ENCODE measurements around the gene ZBTB18. TPM values are rescaled to one million over a fixed set of nuclear protein-coding genes. Genes with fewer than 3 reads are reported as not detected.
"Not testable (repeated sequence)": the region's sequence is repeated elsewhere in the genome, so short reads cannot be mapped to it uniquely, and the experiment has no call there.

Gene ZBTB18
- total RNA-seq, 2 experiments from 2014 or later, result 18.4 to 19.6 TPM

- no peak for DNase-seq
- ChIA-PET CTCF (no interaction called here), POLR2A (no interaction called here)
- Mint-ChIP-seq H3K4me1 (no peaks in the 10 kb centered on the region), H3K4me3 (no peak overlapping the region), H3K27me3 (peaks cover 4% of the 10 kb centered on the region), H3K9me3 (no peaks in the 10 kb centered on the region), H3K36me3 (ENCODE audit: low read depth) (no peaks in the 10 kb centered on the region), H3K27ac (no peak overlapping the region)
Measured at GRCh38 chr1:244022311-244022710, 28.8 kb upstream of the ZBTB18 start.

GRCh38 chr1:244022864-244023440, 28.1 kb upstream of the ZBTB18 start:
- CTCF ChIA-PET, result no interaction called here
- DNase-seq, result no peak
- POLR2A ChIA-PET, result no interaction called here
- no peaks in the 10 kb centered on the region for H3K9me3 Mint-ChIP-seq
- H3K27me3 Mint-ChIP-seq, result peaks cover 4% of the 10 kb centered on the region
- H3K4me1 Mint-ChIP-seq, result no peaks in the 10 kb centered on the region
- no peak overlapping the region for H3K4me3 Mint-ChIP-seq
- H3K27ac Mint-ChIP-seq, result no peak overlapping the region
- no peaks in the 10 kb centered on the region for H3K36me3 Mint-ChIP-seq (ENCODE audit: low read depth)

- no peak overlapping the region for H3K27ac Mint-ChIP-seq
- H3K4me3 Mint-ChIP-seq, result no peak overlapping the region
- H3K9me3 Mint-ChIP-seq, result no peaks in the 10 kb centered on the region
- no peaks in the 10 kb centered on the region for H3K27me3 Mint-ChIP-seq
- POLR2A ChIA-PET, result no interaction called here
- CTCF ChIA-PET, result no interaction called here
- H3K36me3 Mint-ChIP-seq (ENCODE audit: low read depth), result no peaks in the 10 kb centered on the region
- no peak for DNase-seq
- no peaks in the 10 kb centered on the region for H3K4me1 Mint-ChIP-seq
Measured at GRCh38 chr1:244027491-244028145, 23.5 kb upstream of the ZBTB18 start.

- ChIA-PET POLR2A (no interaction called here), CTCF (interaction anchor here (0.6 kb wide), 1 partner anchor 586 kb away, joined by 3 read pairs; no protein-coding TSS in a partner anchor)
- H3K36me3 Mint-ChIP-seq (ENCODE audit: low read depth), result no peaks in the 10 kb centered on the region
- no peak overlapping the region for H3K27ac Mint-ChIP-seq
- no peaks in the 10 kb centered on the region for H3K4me1 Mint-ChIP-seq
- no peak overlapping the region for H3K4me3 Mint-ChIP-seq
- peaks cover 2% of the 10 kb centered on the region for H3K27me3 Mint-ChIP-seq
- no peak for DNase-seq
- H3K9me3 Mint-ChIP-seq, result no peaks in the 10 kb centered on the region
Measured at GRCh38 chr1:244028701-244029100, 22.4 kb upstream of the ZBTB18 start.

GRCh38 chr1:244029124-244029523, 22.0 kb upstream of the ZBTB18 start:
- no peaks in the 10 kb centered on the region for H3K9me3 Mint-ChIP-seq
- no peak for DNase-seq
- ChIA-PET CTCF (interaction anchor here (0.6 kb wide), 1 partner anchor 586 kb away, joined by 3 read pairs; no protein-coding TSS in a partner anchor), POLR2A (no interaction called here)
- H3K27ac Mint-ChIP-seq, result no peak overlapping the region
- H3K36me3 Mint-ChIP-seq (ENCODE audit: low read depth), result no peaks in the 10 kb centered on the region
- H3K27me3 Mint-ChIP-seq, result peaks cover 2% of the 10 kb centered on the region
- no peaks in the 10 kb centered on the region for H3K4me1 Mint-ChIP-seq
- no peak overlapping the region for H3K4me3 Mint-ChIP-seq

- Mint-ChIP-seq H3K36me3 (ENCODE audit: low read depth) (no peaks in the 10 kb centered on the region), H3K4me3 (no peak overlapping the region), H3K4me1 (no peaks in the 10 kb centered on the region), H3K27ac (no peak overlapping the region), H3K27me3 (peaks cover 2% of the 10 kb centered on the region), H3K9me3 (no peaks in the 10 kb centered on the region)
- DNase-seq, result no peak
- ChIA-PET POLR2A (no interaction called here), CTCF (interaction anchor here (0.6 kb wide), 1 partner anchor 26 kb away, joined by 3 read pairs; no protein-coding TSS in a partner anchor)
Measured at GRCh38 chr1:244030481-244031040, 20.5 kb upstream of the ZBTB18 start.

GRCh38 chr1:244035358-244035757, 15.7 kb upstream of the ZBTB18 start:
- no peaks in the 10 kb centered on the region for H3K36me3 Mint-ChIP-seq (ENCODE audit: low read depth)
- no peak overlapping the region for H3K4me3 Mint-ChIP-seq
- ChIA-PET CTCF (no interaction called here), POLR2A (no interaction called here)
- no peak overlapping the region for H3K27ac Mint-ChIP-seq
- H3K27me3 Mint-ChIP-seq, result peaks cover 5% of the 10 kb centered on the region
- H3K9me3 Mint-ChIP-seq, result no peaks in the 10 kb centered on the region
- no peaks in the 10 kb centered on the region for H3K4me1 Mint-ChIP-seq
- DNase-seq, result no peak

- no peaks in the 10 kb centered on the region for H3K9me3 Mint-ChIP-seq
- ChIA-PET CTCF (interaction anchor here (0.7 kb wide), 1 partner anchor 76 kb away, joined by 3 read pairs; no protein-coding TSS in a partner anchor), POLR2A (no interaction called here)
Measured at GRCh38 chr1:244037252-244037651, 13.8 kb upstream of the ZBTB18 start.

GRCh38 chr1:244041466-244042120, 9.5 kb upstream of the ZBTB18 start:
- peaks cover 11% of the 10 kb centered on the region for H3K27me3 Mint-ChIP-seq
- H3K4me3 Mint-ChIP-seq, result no peak overlapping the region
- no peak for DNase-seq
- no peak overlapping the region for H3K27ac Mint-ChIP-seq
- peaks cover 4% of the 10 kb centered on the region for H3K4me1 Mint-ChIP-seq
- ChIA-PET CTCF (interaction anchor here (1.0 kb wide), 1 partner anchor 10 kb away, joined by 4 read pairs; no protein-coding TSS in a partner anchor), POLR2A (no interaction called here)
- no peaks in the 10 kb centered on the region for H3K36me3 Mint-ChIP-seq (ENCODE audit: low read depth)
- H3K9me3 Mint-ChIP-seq, result no peaks in the 10 kb centered on the region

More at GRCh38 chr1:244037252-244037651, 13.8 kb upstream of the ZBTB18 start:
- H3K4me1 Mint-ChIP-seq, result no peaks in the 10 kb centered on the region
- no peak overlapping the region for H3K4me3 Mint-ChIP-seq
- peaks cover 6% of the 10 kb centered on the region for H3K27me3 Mint-ChIP-seq
- H3K27ac Mint-ChIP-seq, result no peak overlapping the region
- no peak for DNase-seq
- H3K36me3 Mint-ChIP-seq (ENCODE audit: low read depth), result no peaks in the 10 kb centered on the region

GRCh38 chr1:244042293-244042692, 8.8 kb upstream of the ZBTB18 start:
- peaks cover 11% of the 10 kb centered on the region for H3K4me1 Mint-ChIP-seq
- H3K27ac Mint-ChIP-seq, result no peak overlapping the region

GRCh38 chr1:244044423-244044822, 6.7 kb upstream of the ZBTB18 start:
- Mint-ChIP-seq H3K27me3 (peaks cover 8% of the 10 kb centered on the region), H3K4me3 (no peak overlapping the region), H3K9me3 (no peaks in the 10 kb centered on the region), H3K4me1 (peaks cover 13% of the 10 kb centered on the region), H3K36me3 (ENCODE audit: low read depth) (no peaks in the 10 kb centered on the region), H3K27ac (no peak overlapping the region)
- ChIA-PET CTCF (interaction anchor here (1.4 kb wide), 1 partner anchor 10 kb away, joined by 3 read pairs; no protein-coding TSS in a partner anchor), POLR2A (no interaction called here)
- no peak for DNase-seq

More at GRCh38 chr1:244042293-244042692, 8.8 kb upstream of the ZBTB18 start:
- peaks cover 11% of the 10 kb centered on the region for H3K27me3 Mint-ChIP-seq
- ChIA-PET POLR2A (no interaction called here), CTCF (no interaction called here)
- H3K9me3 Mint-ChIP-seq, result no peaks in the 10 kb centered on the region
- DNase-seq, result no peak
- H3K36me3 Mint-ChIP-seq (ENCODE audit: low read depth), result no peaks in the 10 kb centered on the region
- no peak overlapping the region for H3K4me3 Mint-ChIP-seq

- peak overlapping the region; percentile 85 for H3K4me3 Mint-ChIP-seq
- peak overlapping the region; percentile 99 for H3K27ac Mint-ChIP-seq
- H3K9me3 Mint-ChIP-seq; DNase-seq; POLR2A ChIA-PET; H3K36me3 Mint-ChIP-seq (ENCODE audit: low read depth): not testable (repeated sequence)
- peaks cover 18% of the 10 kb centered on the region for H3K27me3 Mint-ChIP-seq
- CTCF ChIA-PET, result interaction anchor here (0.6 kb wide), 1 partner anchor 56 kb away, joined by 3 read pairs; no protein-coding TSS in a partner anchor
- H3K4me1 Mint-ChIP-seq, result peaks cover 13% of the 10 kb centered on the region
Measured at GRCh38 chr1:244046254-244046653, 4.8 kb upstream of the ZBTB18 start.
